IMR-90 (cell line): ENCODE data around the gene KRTAP10-6. TPM values are rescaled to one million over a fixed set of nuclear protein-coding genes. Genes with fewer than 3 reads are reported as not detected.

Experiments used
- ATAC-seq: fragments of 200-7000 bp; cut with Tn5 transposase; 2 replicates; pipeline ENCODE4 v1.9.1; 2020; ENCODE audit warnings: low read depth, mild to moderate bottlenecking, moderate library complexity
- BruUV-seq: library from RNA; stranded (reverse); fragments of 400-500 nt; replicated peaks from 2 replicates; lab custom pipeline; 2021; lab: Mats Ljungman, UMichigan
- CTCF ChIA-PET: fragments of 300-600 bp; formaldehyde crosslinking; extraction: SDS; loops from one replicate; lab custom pipeline; 2021; ENCODE audit warnings: antibody characterized with exemption; lab: Yijun Ruan, JAX
- POLR2A ChIA-PET: fragments of 300-600 bp; sonication (Branson Sonifier 250); formaldehyde crosslinking; loops from one replicate; lab custom pipeline; 2022; ENCODE audit warnings: antibody characterized with exemption; ENCODE audit not compliant: unreplicated experiment; lab: Charles Lee
- DNase-seq: peaks from one replicate; pipeline ENCODE4 v3.0.0; 2013
- H2AFZ ChIP-seq: replicated peaks from 2 replicates; pipeline ENCODE3; 2013; ENCODE audit warnings: low read length, mild to moderate bottlenecking; ENCODE audit not compliant: poor library complexity
- H2AK5ac ChIP-seq: 2 replicates; pipeline ENCODE4 v1.6.1; 2013; ENCODE audit warnings: low read depth, low read length, inconsistent platforms
- H2AK9ac ChIP-seq: replicated peaks from 2 replicates; pipeline ENCODE3; 2013; ENCODE audit warnings: mild to moderate bottlenecking, low read depth, low read length, moderate library complexity; ENCODE audit not compliant: poor library complexity
- H2BK120ac ChIP-seq: 2 replicates; pipeline ENCODE4 v1.6.1; 2013; ENCODE audit warnings: low read depth, low read length, inconsistent platforms
- H2BK15ac ChIP-seq: 3 replicates; pipeline ENCODE4 v1.6.1; 2013; ENCODE audit warnings: low read depth, low read length, inconsistent platforms
- H2BK20ac ChIP-seq: 2 replicates; pipeline ENCODE4 v1.6.1; 2013; ENCODE audit warnings: low read depth, mild to moderate bottlenecking, inconsistent platforms, low read length, moderate library complexity
- H2BK5ac ChIP-seq: 2 replicates; pipeline ENCODE4 v1.6.1; 2013; ENCODE audit warnings: mild to moderate bottlenecking, low read depth, low read length, inconsistent platforms; ENCODE audit not compliant: poor library complexity, severe bottlenecking
- H3K14ac ChIP-seq: replicated peaks from 2 replicates; pipeline ENCODE4 v1.6.1; 2013; ENCODE audit warnings: low read depth, low read length, inconsistent platforms
- H3K18ac ChIP-seq: 2 replicates; pipeline ENCODE4 v1.6.1; 2013; ENCODE audit warnings: low read depth, low read length, control low read depth
- H3K23ac ChIP-seq: 2 replicates; pipeline ENCODE4 v1.6.1; 2013; ENCODE audit warnings: low read depth, low read length, inconsistent platforms
- H3K27ac ChIP-seq: 2 replicates; pipeline ENCODE4 v1.5.1; 2013; ENCODE audit warnings: mild to moderate bottlenecking, control low read depth, low read length; ENCODE audit not compliant: insufficient read depth
- H3K27me3 ChIP-seq: 2 replicates; pipeline ENCODE4 v1.6.1; 2013; ENCODE audit warnings: low read length; ENCODE audit not compliant: control insufficient read depth, insufficient read depth
- H3K36me3 ChIP-seq: 2 replicates; pipeline ENCODE4 v1.6.1; 2013; ENCODE audit warnings: low read length, mixed read lengths; ENCODE audit not compliant: control insufficient read depth, insufficient read depth
- H3K4ac ChIP-seq: 2 replicates; pipeline ENCODE4 v1.6.1; 2013; ENCODE audit warnings: low read depth, low read length, inconsistent platforms
- H3K4me1 ChIP-seq: 2 replicates; pipeline ENCODE4 v1.6.1; 2013; ENCODE audit warnings: low read length, mixed read lengths; ENCODE audit not compliant: control insufficient read depth, insufficient read depth
- H3K4me2 ChIP-seq: 2 replicates; pipeline ENCODE4 v1.6.1; 2013; ENCODE audit warnings: low read depth, mild to moderate bottlenecking, control low read depth, low read length, moderate library complexity
- H3K4me3 ChIP-seq: 2 replicates; pipeline ENCODE4 v1.5.1; 2013; ENCODE audit warnings: low read depth, mild to moderate bottlenecking, control low read depth, low read length, moderate library complexity; ENCODE audit not compliant: insufficient read depth
- H3K56ac ChIP-seq: 2 replicates; pipeline ENCODE4 v1.6.1; 2013; ENCODE audit warnings: low read length, inconsistent platforms; ENCODE audit not compliant: insufficient read depth; ENCODE audit errors: extremely low read depth
- H3K79me1 ChIP-seq, 2 experiments: 2 replicates each; pipeline ENCODE4 v1.6.1; 2013; ENCODE audit warnings: low read length in 2 of 2, inconsistent platforms in 1 of 2, low read depth in 1 of 2
- H3K9ac ChIP-seq: 2 replicates; pipeline ENCODE4 v1.6.1; 2013; ENCODE audit warnings: low read depth, low read length, control low read depth
- H3K9me1 ChIP-seq: 2 replicates; pipeline ENCODE4 v1.6.1; 2013; ENCODE audit warnings: low read length, inconsistent platforms; ENCODE audit not compliant: insufficient read depth
- H3K9me3 ChIP-seq: 2 replicates; pipeline ENCODE4 v1.6.1; 2013; ENCODE audit warnings: low read length; ENCODE audit not compliant: control insufficient read depth, insufficient read depth
- H4K20me1 ChIP-seq: 2 replicates; pipeline ENCODE4 v1.6.1; 2013; ENCODE audit warnings: low read length, inconsistent platforms; ENCODE audit not compliant: insufficient read depth
- H4K5ac ChIP-seq: 2 replicates; pipeline ENCODE4 v1.6.1; 2013; ENCODE audit warnings: mild to moderate bottlenecking, low read depth, low read length, control low read depth
- H4K8ac ChIP-seq, 2 experiments: 2 replicates each; pipeline ENCODE4 v1.6.1; 2013; ENCODE audit warnings: low read depth in 2 of 2, low read length in 2 of 2, control low read depth in 1 of 2, inconsistent platforms in 1 of 2
- H4K91ac ChIP-seq: 2 replicates; pipeline ENCODE4 v1.6.1; 2013; ENCODE audit warnings: low read depth, low read length, inconsistent platforms; ENCODE audit not compliant: insufficient read depth
- RAD21 ChIP-seq: IDR thresholded peaks from 2 replicates; pipeline ENCODE4 v1.6.1; 2012; ENCODE audit warnings: low read length, improper control_type of control experiment
- SMC3 ChIP-seq: fragments of 150-350 bp; IDR thresholded peaks from 2 replicates; pipeline ENCODE4 v1.6.1; 2016; ENCODE audit warnings: low read depth, mild to moderate bottlenecking, antibody characterized with exemption, low read length, moderate library complexity
- WGBS, 2 experiments: methylation state at CpG; one replicate each; pipeline versions ENCODE4 v1.1.5 to v1.1.7; 2013; ENCODE audit warnings: missing lambda C conversion rate in 2 of 2; ENCODE audit not compliant: insufficient read length in 1 of 2; ENCODE audit errors: extremely low coverage in 2 of 2; 5-methylcytosine and 5-hydroxymethylcytosine counted together
- dilution Hi-C: fragments of 300-500 bp; cut with HindIII; formaldehyde crosslinking; loops from one replicate; pipeline ENCODE4 v1.14.3; 2018; ENCODE audit warnings: low sequenced_read_pairs; ENCODE audit not compliant: unreplicated experiment
- in situ Hi-C: fragments of 300-500 bp; cut with MboI; formaldehyde crosslinking; loops from 3 replicates; pipeline ENCODE4 v1.14.3; 2019; ENCODE audit warnings: low sequenced_read_pairs, inconsistent platforms, mixed read lengths
- intact Hi-C: fragments of 100-400 bp; cut with micrococcal nuclease; formaldehyde crosslinking; loops from 2 replicates; pipeline ENCODE4 v1.10.0; 2022
- polyA plus RNA-seq, 3 experiments: library from polyadenylated mRNA; depleted of rRNA; stranded (reverse); fragments of >200 nt; gene quantifications; 2 replicates each; pipeline ENCODE4 v1.2.3, GENCODE V29; 2012; ENCODE audit warnings: low replicate concordance in 1 of 3
- total RNA-seq: library from RNA; depleted of rRNA; stranded (reverse); fragments of >200 nt; gene quantifications from 2 replicates; pipeline ENCODE4 v1.2.3, GENCODE V29; 2012

Gene KRTAP10-6
- total and polyA plus RNA-seq, 2 of the 4 experiments (the other 2 are of a cell fraction): not detected

- H3K9ac ChIP-seq: no peak overlapping the region
- no peak overlapping the region for H2BK5ac ChIP-seq
- no peak overlapping the region for H2AK9ac ChIP-seq
- H4K5ac ChIP-seq: no peak overlapping the region
- H3K9me3 ChIP-seq: no peaks in the 10 kb centered on the region; the same call in 1 of the 2 replicates
- no peak overlapping the region for H2AK5ac ChIP-seq
- no peak for ATAC-seq
- dilution Hi-C loops (no loop called here), intact Hi-C loops (no loop called here), in situ Hi-C loops (no loop called here)
- 61% methylated on average over 11 of the region's 24 CpGs; no CpG with 5 or more reads in 1 of the 2 experiments for WGBS, 2 experiments
- H2BK120ac ChIP-seq: no peak overlapping the region
- H3K27me3 ChIP-seq: peaks cover 5% of the 10 kb centered on the region; the same call in 1 of the 2 replicates
- H3K56ac ChIP-seq: no peak overlapping the region
- H3K18ac ChIP-seq: no peak overlapping the region
- no peak overlapping the region for H4K91ac ChIP-seq
- H3K4ac ChIP-seq: no peak overlapping the region
- H4K8ac ChIP-seq: no peak overlapping the region
- no peaks in the 10 kb centered on the region for H3K79me1 ChIP-seq
- H3K36me3 ChIP-seq: no peaks in the 10 kb centered on the region
- TF ChIP-seq RAD21: no peak
- TF ChIP-seq SMC3: no peak
- no TSS peak for BruUV-seq
- no peak for DNase-seq
- CTCF ChIA-PET: interaction anchor here (0.6 kb wide), 1 partner anchor 570 kb away, joined by 3 read pairs; no protein-coding TSS in a partner anchor
- H3K4me2 ChIP-seq: no peak overlapping the region
- no peak overlapping the region for H3K14ac ChIP-seq
- no peak overlapping the region for H2BK15ac ChIP-seq
- no peaks in the 10 kb centered on the region for H4K20me1 ChIP-seq
- POLR2A ChIA-PET: no interaction called here
- no peak overlapping the region for H3K23ac ChIP-seq
- H3K27ac ChIP-seq: no peak overlapping the region
- H3K4me3 ChIP-seq: no peak overlapping the region
- no peaks in the 10 kb centered on the region for H3K9me1 ChIP-seq
- H2AFZ ChIP-seq: no peak overlapping the region
- H3K4me1 ChIP-seq: no peaks in the 10 kb centered on the region
- no peak overlapping the region for H2BK20ac ChIP-seq
Observed at GRCh38 chr21:44589586-44590305, 2.6 kb downstream of the KRTAP10-6 start.
